GM18951 (cell line): ENCODE data around the gene DDX10.

ENCODE experiments used
- POLR2A ChIP-seq: IDR thresholded peaks from 4 replicates; pipeline ENCODE4 v1.6.1; 2011; ENCODE audit warnings: mild to moderate bottlenecking; ENCODE audit not compliant: insufficient read length, insufficient read depth; ENCODE audit errors: extremely low read depth
- in situ Hi-C: fragments of 300-500 bp; cut with MboI; formaldehyde crosslinking; loops from one replicate; pipeline ENCODE4 v1.12.0; 2022; ENCODE audit warnings: low sequenced_read_pairs, mixed read lengths, inconsistent platforms; ENCODE audit not compliant: unreplicated experiment

DDX10 gene

GRCh38 chr11:108985236-108985944 is 320.5 kb downstream of the DDX10 start:
- in situ Hi-C loops, result no loop called here
- no peak for TF ChIP-seq POLR2A

GRCh38 chr11:108985945-108986279 is 321.0 kb downstream of the DDX10 start:
- no peak for TF ChIP-seq POLR2A
- in situ Hi-C loops, result no loop called here
